Measurements from ENCODE around the gene NEGR1. TPM values are rescaled to one million over a fixed set of nuclear protein-coding genes. Genes with fewer than 3 reads are reported as not detected.
A peak's percentile ranks its signal among the peaks of the same experiment; 100 is the strongest.

NEGR1 gene
- total RNA-seq, 1 donor from 2014 or later = 4.0 TPM

- DNase-seq (ENCODE audit: low read depth) = no peak
- H3K27me3 ChIP-seq (ENCODE audit: control insufficient read depth, insufficient read depth, low read length) = no peaks in the 10 kb centered on the region
- H3K36me3 ChIP-seq (ENCODE audit: control insufficient read depth, insufficient read depth, low read length) = no peaks in the 10 kb centered on the region
- no peak for TF ChIP-seq CTCF (IDR thresholded peaks at IDR 0.05; ENCODE audit: insufficient read depth, low read length, poor library complexity, severe bottlenecking)
- no peak overlapping the region for H3K4me3 ChIP-seq (ENCODE audit: low read depth, low read length)
These were observed 4.1 kb upstream of the NEGR1 start for GRCh38 chr1:72286401-72286800.

GRCh38 chr1:72285074-72285425 lies 2.7 kb upstream of the NEGR1 start:
- H3K27me3 ChIP-seq (ENCODE audit: control insufficient read depth, insufficient read depth, low read length) = no peaks in the 10 kb centered on the region
- H3K4me3 ChIP-seq (ENCODE audit: low read depth, low read length) = peak overlapping the region; percentile 76
- no peaks in the 10 kb centered on the region for H3K36me3 ChIP-seq (ENCODE audit: control insufficient read depth, insufficient read depth, low read length)
- TF ChIP-seq CTCF (IDR thresholded peaks at IDR 0.05; ENCODE audit: insufficient read depth, low read length, poor library complexity, severe bottlenecking) = no peak
- DNase-seq (ENCODE audit: low read depth) = no peak

GRCh38 chr1:72284348-72285073 lies 2.2 kb upstream of the NEGR1 start:
- Histone ChIP-seq H3K36me3 (ENCODE audit: control insufficient read depth, insufficient read depth, low read length) (no peaks in the 10 kb centered on the region), H3K27me3 (ENCODE audit: control insufficient read depth, insufficient read depth, low read length) (no peaks in the 10 kb centered on the region), H3K4me3 (ENCODE audit: low read depth, low read length) (peak overlapping the region; percentile 76)
- peak; percentile 69 for DNase-seq (ENCODE audit: low read depth)
- TF ChIP-seq CTCF (IDR thresholded peaks at IDR 0.05; ENCODE audit: insufficient read depth, low read length, poor library complexity, severe bottlenecking) = peak; percentile 17

GRCh38 chr1:72284084-72284347 lies 1.7 kb upstream of the NEGR1 start:
- TF ChIP-seq CTCF (IDR thresholded peaks at IDR 0.05; ENCODE audit: insufficient read depth, low read length, poor library complexity, severe bottlenecking) = no peak
- Histone ChIP-seq H3K4me3 (ENCODE audit: low read depth, low read length) (peak overlapping the region; percentile 76), H3K27me3 (ENCODE audit: control insufficient read depth, insufficient read depth, low read length) (no peaks in the 10 kb centered on the region), H3K36me3 (ENCODE audit: control insufficient read depth, insufficient read depth, low read length) (no peaks in the 10 kb centered on the region)
- no peak for DNase-seq (ENCODE audit: low read depth)

GRCh38 chr1:72283307-72284083 lies 1.2 kb upstream of the NEGR1 start:
- peak overlapping the region; percentile 76 for H3K4me3 ChIP-seq (ENCODE audit: low read depth, low read length)
- H3K36me3 ChIP-seq (ENCODE audit: control insufficient read depth, insufficient read depth, low read length) = no peaks in the 10 kb centered on the region
- DNase-seq (ENCODE audit: low read depth) = no peak
- TF ChIP-seq CTCF (IDR thresholded peaks at IDR 0.05; ENCODE audit: insufficient read depth, low read length, poor library complexity, severe bottlenecking) = no peak
- H3K27me3 ChIP-seq (ENCODE audit: control insufficient read depth, insufficient read depth, low read length) = no peaks in the 10 kb centered on the region

GRCh38 chr1:72283022-72283306 lies 625 bp upstream of the NEGR1 start:
- Histone ChIP-seq H3K27me3 (ENCODE audit: control insufficient read depth, insufficient read depth, low read length) (no peaks in the 10 kb centered on the region), H3K36me3 (ENCODE audit: control insufficient read depth, insufficient read depth, low read length) (no peaks in the 10 kb centered on the region), H3K4me3 (ENCODE audit: low read depth, low read length) (peak overlapping the region; percentile 76)
- DNase-seq (ENCODE audit: low read depth) = no peak
- no peak for TF ChIP-seq CTCF (IDR thresholded peaks at IDR 0.05; ENCODE audit: insufficient read depth, low read length, poor library complexity, severe bottlenecking)
